ENCODE data around the gene RBPMS2.

RBPMS2 gene

DNA sequence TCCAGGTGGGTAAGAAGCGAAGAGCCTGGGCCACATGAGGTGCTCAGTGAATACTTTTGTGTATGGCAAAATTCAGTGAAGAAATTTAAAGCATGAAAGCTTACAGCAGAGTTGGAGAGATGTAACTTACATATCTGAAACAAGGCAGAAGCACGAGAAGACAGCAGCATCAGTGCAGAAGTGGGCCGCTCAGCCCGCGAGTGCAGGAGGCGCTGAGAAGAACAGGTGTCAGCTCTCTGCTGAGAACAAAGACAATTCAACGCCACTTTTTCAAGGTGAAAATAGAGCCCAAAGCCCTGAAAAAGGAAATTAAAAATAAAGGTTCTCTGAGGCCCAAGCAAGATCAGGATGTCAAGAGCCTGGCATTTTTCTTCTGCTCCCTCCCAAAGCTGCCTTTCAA lies 58.3 kb downstream of the RBPMS2 start:
- DNase-seq = no peak

DNA sequence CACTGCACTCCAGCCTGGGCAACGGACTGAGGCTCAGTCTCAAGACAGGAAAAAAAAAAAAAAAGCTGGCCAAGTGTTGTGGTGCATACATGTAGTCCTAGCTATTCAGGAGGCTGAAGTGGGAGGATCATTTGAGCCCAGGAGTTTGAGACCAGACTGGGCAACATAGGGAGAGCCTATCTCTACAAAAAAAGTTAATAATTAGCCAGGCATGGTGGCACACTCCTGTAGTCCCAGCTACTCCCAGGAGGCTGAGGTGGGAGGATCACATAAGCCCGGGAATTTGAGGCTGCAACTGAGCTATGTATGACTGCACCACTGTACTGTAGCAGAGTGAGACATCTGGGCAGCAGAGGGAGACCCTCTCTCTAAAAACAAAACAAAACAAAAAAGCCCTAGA lies 58.9 kb downstream of the RBPMS2 start:
- DNase-seq = no peak

- DNase-seq = no peak
Measured at GRCh38 chr15:64713592-64713991, 61.8 kb downstream of the RBPMS2 start.

DNA sequence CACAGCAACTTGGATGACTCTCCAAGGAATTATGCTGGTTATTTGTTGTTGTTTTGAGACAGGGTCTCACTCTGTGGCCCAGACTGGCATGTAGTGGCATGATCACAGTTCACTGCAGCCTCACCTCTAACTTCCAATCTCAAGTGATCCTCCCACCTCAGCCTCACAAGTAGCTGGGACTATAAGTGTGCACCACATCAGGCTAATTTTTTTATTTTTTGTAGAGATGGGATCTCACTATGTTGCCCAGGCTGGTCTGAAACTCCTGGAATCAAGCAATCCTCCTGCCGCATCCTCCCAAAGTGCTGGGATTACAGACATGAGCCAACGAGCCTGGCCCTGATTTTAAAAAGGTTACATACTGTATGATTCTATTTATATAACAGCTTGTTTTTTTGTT lies 63.0 kb downstream of the RBPMS2 start:
- no peak for DNase-seq

DNA sequence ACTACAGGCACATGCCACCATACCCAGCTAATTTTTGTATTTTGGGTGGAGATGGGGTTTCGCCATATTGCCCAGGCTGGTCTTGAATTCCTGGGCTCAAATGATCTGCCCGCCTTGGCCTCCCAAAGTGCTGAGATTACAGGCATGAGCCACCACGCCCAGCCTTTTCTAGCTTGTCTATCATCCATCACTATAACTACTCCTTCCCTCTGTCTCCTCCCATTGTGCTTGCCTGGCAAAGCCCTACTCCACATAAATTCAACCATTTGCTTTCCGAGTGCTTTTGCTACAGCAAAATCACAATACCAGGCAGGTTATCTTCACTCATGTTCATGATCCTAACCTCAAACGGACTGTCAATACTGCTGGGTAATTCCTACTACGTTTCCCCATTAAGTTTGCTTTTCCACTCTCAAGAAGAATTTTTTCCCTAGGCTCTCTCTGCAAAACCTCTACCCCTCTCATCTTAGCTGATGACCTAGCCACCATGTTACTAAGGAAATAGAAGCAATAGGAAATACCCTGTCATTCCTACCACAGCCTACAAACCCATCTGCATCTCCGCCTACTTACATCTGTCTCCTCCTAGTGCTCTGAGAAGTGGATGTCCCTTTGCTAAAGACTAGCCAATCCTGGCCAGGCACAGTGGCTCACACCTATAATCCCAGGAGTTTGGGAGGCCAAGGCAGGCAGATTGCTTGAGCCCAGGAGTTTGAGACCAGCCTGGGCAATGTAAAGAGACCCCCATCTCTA lies 64.5 kb downstream of the RBPMS2 start:
- no peak for DNase-seq

DNA sequence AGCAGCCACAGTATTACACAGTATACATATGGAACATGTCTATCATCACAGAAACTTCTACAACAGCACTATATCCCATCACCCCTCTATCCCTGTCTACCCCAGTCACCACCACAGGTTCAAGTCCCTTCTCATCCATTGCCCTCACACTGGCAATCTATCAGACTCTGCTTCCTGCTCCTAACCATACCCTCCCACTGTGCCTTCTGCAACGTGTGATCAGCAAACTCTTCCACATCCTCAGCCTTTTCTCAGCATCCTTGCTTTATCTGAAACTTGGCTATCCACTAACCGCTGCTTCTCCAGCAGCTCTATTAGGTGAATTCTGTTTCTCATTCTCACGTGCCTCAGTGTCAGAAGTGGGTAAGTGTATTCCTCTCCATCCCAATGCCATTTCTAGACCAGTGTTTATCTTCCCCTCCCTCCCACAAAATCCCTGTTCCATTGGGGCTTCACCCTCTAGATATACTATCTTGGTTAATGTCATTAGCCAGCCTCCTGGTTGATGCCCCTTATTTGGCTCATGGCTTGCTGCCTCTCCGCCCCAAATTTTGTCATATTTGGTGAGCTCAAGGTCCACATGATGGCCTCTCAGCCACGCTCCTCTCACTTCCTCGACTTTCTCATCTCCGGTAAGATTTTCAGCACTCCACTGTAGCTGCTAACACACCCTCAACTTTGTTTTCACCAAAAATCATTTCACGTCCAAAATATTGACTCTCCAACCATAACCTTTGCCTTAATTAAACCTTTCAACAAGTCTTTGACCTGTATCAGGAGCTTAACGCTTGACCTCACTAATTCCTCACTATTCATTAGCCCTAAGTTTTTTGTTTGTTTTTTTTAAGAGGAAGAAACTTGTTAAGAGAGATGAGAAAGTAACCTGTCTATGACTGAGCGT lies 69.1 kb downstream of the RBPMS2 start:
- DNase-seq = no peak

DNA sequence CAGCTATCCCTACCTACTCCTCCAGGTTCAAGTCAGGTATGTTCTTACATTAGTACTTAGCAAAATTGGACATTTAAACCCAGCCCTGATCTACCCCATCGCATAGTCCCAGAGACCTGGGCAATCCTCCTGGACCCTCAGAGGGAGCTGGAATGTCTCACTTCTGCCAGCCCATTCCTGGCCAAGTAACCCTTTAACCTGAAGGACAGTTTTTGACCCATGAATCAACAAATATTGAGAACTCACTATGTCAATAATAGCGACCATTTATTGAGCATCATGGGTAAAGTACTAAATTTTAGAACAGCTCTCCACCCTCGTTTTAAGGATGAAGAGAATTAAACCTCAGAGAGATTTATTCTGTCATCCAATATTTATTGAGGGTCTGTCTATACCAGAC lies 70.4 kb downstream of the RBPMS2 start:
- DNase-seq = no peak

DNA sequence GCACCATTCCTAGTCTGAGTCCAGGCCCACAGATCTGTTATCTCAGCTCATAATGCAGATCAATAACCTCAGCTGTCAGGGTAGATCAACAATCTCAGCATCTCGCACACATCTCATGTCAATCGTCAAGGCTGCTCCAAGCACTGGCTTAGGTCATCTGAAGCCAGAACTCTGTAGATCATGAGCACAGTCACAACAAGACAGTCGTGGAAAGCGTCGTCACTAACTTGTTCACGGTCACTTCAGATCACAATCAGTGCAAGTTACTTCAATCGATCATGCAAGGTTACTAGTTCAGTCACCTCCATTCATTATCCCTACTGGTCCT lies 71.8 kb downstream of the RBPMS2 start:
- no peak for DNase-seq

GRCh38 chr15:64702816-64703631 lies 72.4 kb downstream of the RBPMS2 start:
- peak; percentile 97 for DNase-seq

DNA sequence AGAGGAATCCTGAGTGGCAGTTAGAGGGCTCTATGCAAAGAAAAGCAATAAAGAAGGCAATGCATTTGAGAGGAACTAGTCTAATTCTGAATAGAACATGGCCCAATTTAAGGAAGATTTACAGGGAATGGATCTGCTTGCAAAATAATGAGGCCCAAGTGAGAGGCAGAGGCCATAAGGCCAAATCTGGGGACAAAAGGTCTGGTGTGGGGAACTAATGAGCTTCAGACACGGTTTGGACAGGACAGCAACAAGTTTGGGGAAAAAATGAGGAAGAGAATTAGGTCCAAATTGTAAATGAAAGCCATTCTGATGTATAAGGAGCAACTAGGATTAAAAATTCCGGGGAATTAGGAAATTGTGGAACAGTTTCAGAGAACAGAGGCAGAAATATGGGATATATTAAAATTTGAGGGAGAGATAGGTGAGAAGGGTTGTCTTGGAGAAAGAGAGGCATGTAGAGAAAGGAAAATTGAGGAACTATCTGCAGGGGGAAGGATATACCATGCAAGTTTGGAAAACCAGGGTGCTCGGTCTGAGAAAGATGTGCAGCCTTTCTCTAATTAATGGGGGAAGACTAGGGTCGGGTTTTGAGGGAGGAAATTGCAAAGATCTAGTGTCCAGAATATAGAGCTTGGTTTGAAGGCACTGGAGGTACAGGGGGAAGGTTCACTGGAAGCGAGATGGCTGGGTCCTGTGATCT lies 73.8 kb downstream of the RBPMS2 start:
- DNase-seq = no peak

DNA sequence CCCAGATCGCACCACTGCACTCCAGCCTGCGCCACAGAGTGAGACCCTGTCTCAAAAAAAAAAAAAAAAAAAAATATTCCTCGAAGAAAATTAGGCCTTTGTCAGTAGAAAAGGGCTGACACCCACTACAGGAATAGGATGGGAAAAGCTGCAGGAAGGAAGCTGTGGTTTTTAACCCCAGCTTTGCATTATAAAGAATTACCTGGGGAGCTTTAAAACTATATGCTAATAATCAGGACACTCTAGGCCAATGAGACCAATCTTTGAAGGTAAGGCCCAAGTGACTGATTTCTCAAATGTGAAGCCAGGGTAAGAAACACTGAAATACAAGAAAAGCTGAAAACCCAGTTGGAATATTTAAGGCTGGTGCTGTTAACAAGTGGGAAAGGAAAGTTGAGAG lies 74.3 kb downstream of the RBPMS2 start:
- no peak for DNase-seq

DNA sequence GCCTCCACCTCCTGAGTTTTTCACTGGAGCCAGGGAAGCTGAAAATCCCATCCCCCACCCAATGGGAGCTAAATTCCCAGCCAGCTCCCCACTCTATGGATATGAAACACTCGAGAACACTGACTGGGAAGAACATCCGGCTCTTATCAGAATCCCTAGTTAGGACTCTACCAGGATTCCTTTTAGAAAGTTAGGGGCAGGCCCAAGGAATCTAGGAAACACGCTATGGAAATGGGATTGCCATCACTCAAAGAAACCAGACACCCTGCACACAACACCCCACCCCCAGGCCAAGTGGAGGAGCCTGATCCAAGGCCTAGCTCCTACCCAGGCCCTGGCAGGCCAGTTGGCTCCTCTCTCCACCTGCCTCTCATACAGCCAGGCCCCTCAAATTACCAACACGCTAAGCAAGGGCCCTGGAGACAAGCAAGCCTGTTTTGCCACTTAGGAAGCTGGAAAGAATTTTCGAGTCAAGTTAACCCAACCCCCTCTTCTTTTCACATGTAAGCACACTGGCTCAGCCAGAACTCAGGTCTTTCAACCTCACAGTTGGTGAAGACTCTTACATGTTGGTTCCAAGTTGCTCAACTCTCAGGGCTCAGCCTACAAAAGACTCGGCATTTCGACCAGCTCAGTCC lies 75.5 kb downstream of the RBPMS2 start:
- DNase-seq = peak; percentile 47

- no peak for DNase-seq
Measured at GRCh38 chr15:64698823-64699222, 76.6 kb downstream of the RBPMS2 start.

DNA sequence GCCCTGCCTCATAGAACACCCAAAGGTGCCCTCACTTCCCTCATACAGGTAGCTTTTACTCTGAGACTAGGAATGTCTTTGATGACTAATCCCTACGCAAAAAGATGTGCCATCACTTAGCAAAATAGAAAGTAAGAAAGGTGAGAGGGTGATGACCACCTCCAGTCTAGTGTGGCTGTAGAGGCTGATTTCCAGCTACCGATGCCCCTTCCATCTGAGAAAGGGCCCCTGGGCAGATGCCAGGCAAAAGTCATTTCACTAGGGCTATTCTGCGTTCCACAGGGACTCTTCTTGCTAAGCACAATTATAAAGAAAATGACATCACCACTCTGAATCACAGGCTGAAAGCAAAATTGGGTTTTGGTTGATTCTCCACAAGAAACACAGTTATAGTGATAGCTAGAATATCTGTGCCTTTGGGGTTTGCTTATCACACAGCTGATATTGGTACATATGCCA lies 77.4 kb downstream of the RBPMS2 start:
- DNase-seq = no peak

DNA sequence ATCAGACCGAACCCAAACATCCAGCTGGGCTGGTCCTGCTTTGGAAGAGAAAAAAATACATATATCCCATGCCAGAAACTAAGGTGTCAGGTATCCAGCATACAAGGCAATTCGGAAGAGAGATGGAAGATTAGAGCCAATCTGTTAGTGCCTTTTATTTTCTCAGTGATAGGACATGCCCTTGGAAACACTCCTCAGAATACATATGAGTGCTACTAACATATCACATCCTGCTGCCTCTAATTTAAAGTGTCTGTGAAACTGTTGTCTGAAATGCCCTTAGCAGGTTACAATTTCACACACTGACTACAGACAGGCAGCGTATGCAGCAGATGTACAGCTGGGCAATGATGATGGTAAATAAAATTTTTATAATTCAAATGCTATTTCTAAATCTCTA lies 78.9 kb downstream of the RBPMS2 start:
- DNase-seq = no peak

GRCh38 chr15:64695561-64695992 lies 79.8 kb downstream of the RBPMS2 start:
- peak; percentile 45 for DNase-seq

- DNase-seq = no peak
Measured at GRCh38 chr15:64694816-64695215, 80.6 kb downstream of the RBPMS2 start.

- DNase-seq = no peak
Measured at GRCh38 chr15:64693134-64693533, 82.3 kb downstream of the RBPMS2 start.

GRCh38 chr15:64691896-64692565 lies 83.4 kb downstream of the RBPMS2 start:
- no peak for DNase-seq

DNA sequence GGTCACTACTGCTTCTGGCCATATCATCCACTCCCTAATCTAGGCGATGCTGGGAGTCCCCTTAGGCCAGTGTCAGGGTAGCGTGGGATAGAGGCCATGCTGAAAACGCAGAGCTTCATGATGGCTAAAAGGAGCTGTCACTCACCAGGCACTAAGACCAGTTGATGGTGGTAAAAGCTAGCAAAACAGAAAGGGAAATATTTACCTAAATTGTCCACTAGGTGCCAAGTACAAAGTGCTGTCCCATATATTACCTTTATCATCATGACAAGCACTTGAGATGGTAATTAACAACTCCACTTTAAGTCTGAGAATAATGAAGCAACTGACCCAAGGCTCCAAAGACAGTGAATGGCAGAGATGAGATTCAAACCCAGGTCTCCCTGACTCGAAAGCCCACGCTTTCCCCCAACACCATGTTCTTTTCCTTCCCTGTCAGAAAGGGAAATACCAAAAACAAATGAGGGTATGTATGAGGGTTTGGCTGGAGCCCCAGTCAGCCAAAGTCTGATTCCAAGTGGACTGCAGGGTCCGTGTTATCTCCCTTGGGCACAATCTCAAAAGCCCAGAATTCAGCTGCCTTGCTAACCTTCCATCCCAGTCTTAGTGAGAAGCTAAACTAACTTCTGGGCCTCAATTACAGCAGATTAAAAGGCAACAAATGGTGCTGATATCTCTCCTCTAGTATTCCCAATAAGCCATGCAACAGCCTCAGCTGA lies 84.7 kb downstream of the RBPMS2 start:
- DNase-seq = no peak

GRCh38 chr15:64690008-64690407 lies 85.4 kb downstream of the RBPMS2 start:
- no peak for DNase-seq

All from NCI-H1105 (cell line).